Lung (tissue), 12 donors: ENCODE data around the gene VWA5B1. TPM values are rescaled to one million over a fixed set of nuclear protein-coding genes. Genes with fewer than 3 reads are reported as not detected.
A peak's percentile ranks its signal among the peaks of the same experiment; 100 is the strongest.

ENCODE experiments used
- ATAC-seq: fragments of 200-7000 bp; cut with Tn5 transposase; one replicate; pipeline ENCODE4 v1.9.1; 2020; ENCODE audit warnings: moderate number of reproducible peaks; ENCODE audit not compliant: insufficient read depth, low FRiP score
- DNase-seq, 3 donors: peaks; one replicate each; pipeline ENCODE4 v3.0.0-alpha.2; 2013 to 2017
- H3K27ac ChIP-seq, 2 donors: one replicate each; pipeline ENCODE4 v1.5.1; 2013; ENCODE audit warnings: mild to moderate bottlenecking in 2 of 2, moderate library complexity in 2 of 2, control low read depth in 1 of 2, inconsistent platforms in 1 of 2, low read depth in 1 of 2, low read length in 1 of 2
- H3K27me3 ChIP-seq, 3 donors: one replicate each; pipeline ENCODE4 v1.5.1; 2013; ENCODE audit warnings: low read length in 2 of 3; ENCODE audit not compliant: control insufficient read depth in 3 of 3, insufficient read depth in 3 of 3
- H3K36me3 ChIP-seq, 4 donors: one replicate each; pipeline ENCODE4 v1.5.1; 2013; ENCODE audit warnings: low read length in 4 of 4, mild to moderate bottlenecking in 1 of 4, moderate library complexity in 1 of 4; ENCODE audit not compliant: control insufficient read depth in 4 of 4, insufficient read depth in 4 of 4
- H3K4me1 ChIP-seq, 5 donors: one replicate each; pipeline ENCODE4 v1.5.1; 2013; ENCODE audit warnings: low read length in 5 of 5, mild to moderate bottlenecking in 2 of 5, moderate library complexity in 1 of 5; ENCODE audit not compliant: control insufficient read depth in 5 of 5, insufficient read depth in 5 of 5
- H3K4me3 ChIP-seq: one replicate; pipeline ENCODE4 v1.5.1; 2013; ENCODE audit warnings: mild to moderate bottlenecking, control low read depth, moderate library complexity
- H3K9ac ChIP-seq, 2 donors: one replicate each; pipeline ENCODE4 v1.5.1; 2013; ENCODE audit warnings: low read length in 2 of 2, control low read depth in 1 of 2; ENCODE audit not compliant: insufficient read depth in 1 of 2
- H3K9me3 ChIP-seq, 4 donors: one replicate each; pipeline ENCODE4 v1.5.1; 2013; ENCODE audit warnings: low read length in 3 of 4, mild to moderate bottlenecking in 1 of 4, moderate library complexity in 1 of 4; ENCODE audit not compliant: control insufficient read depth in 4 of 4, insufficient read depth in 3 of 4
- WGBS, 2 donors: extraction: QIAGEN DNeasy Blood & Tissue Kit; methylation state at CpG; one replicate each; pipeline ENCODE4 v1.1.7; 2013; 5-methylcytosine and 5-hydroxymethylcytosine counted together
- polyA plus RNA-seq, 2 donors: library from polyadenylated mRNA; stranded (reverse); fragments of 200-250 nt; gene quantifications; one replicate each; pipeline ENCODE4 v1.2.1, GENCODE V29; 2013
- total RNA-seq, 2 donors: library from RNA; depleted of rRNA in 1 of 2; stranded (reverse); fragments of >200 nt in 1 of 2; gene quantifications; one replicate each; pipeline ENCODE4 v1.2.1, GENCODE V29; 2014 to 2021
- TF ChIP-seq, protein P1 (sequence below): IDR thresholded peaks from 2 replicates; pipeline ENCODE4 v1.5.1; 2012; ENCODE audit warnings: mild to moderate bottlenecking; ENCODE audit errors: control extremely low read depth, extremely low read depth
- donor health status: control.
- donor health status: control.
- donor health status: Bipolar disorder and iron deficiency.
- donor health status: healthy.
- donor health status: DM: yes; HTN: yes; CAD: no.

VWA5B1 gene
- total and polyA plus RNA-seq, 4 donors = 0.02 to 0.40 (median 0.26) TPM

DNA sequence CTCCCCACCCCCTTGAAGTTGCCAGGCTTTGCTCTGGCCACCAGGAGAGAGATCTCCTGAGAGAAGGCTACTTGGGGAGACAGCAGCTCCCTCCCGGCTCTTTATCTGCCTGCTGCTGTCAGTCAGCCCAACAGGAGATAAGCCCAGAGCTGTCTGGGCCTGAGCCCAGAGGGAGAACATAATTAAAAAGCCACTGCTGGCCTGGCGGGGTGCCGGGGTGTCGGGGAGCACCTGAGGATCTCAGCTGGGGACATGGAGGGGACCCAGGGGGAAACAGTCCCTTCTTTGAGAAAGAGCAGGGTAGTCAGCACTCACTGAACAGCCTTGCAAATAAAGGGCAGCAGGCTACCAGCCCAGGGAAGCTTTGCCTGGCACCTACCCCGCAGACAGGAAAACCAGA lies 17.9 kb downstream of the VWA5B1 start:
- DNase-seq (peak; percentile 39 to 61 (median 40)), ATAC-seq (no peak)
- H3K4me3 ChIP-seq = no peak overlapping the region
- WGBS, 2 donors = 51 to 72% methylated on average over 5 of the region's 5 CpGs
- peaks cover 0 to 19% (median 0%) of the 10 kb centered on the region in 5 donors for H3K4me1 ChIP-seq
- TF ChIP-seq, protein P1, sequence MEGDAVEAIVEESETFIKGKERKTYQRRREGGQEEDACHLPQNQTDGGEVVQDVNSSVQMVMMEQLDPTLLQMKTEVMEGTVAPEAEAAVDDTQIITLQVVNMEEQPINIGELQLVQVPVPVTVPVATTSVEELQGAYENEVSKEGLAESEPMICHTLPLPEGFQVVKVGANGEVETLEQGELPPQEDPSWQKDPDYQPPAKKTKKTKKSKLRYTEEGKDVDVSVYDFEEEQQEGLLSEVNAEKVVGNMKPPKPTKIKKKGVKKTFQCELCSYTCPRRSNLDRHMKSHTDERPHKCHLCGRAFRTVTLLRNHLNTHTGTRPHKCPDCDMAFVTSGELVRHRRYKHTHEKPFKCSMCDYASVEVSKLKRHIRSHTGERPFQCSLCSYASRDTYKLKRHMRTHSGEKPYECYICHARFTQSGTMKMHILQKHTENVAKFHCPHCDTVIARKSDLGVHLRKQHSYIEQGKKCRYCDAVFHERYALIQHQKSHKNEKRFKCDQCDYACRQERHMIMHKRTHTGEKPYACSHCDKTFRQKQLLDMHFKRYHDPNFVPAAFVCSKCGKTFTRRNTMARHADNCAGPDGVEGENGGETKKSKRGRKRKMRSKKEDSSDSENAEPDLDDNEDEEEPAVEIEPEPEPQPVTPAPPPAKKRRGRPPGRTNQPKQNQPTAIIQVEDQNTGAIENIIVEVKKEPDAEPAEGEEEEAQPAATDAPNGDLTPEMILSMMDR = no peak
- H3K36me3 ChIP-seq = no peaks in the 10 kb centered on the region
- H3K9ac ChIP-seq = no peak overlapping the region
- H3K9me3 ChIP-seq = no peaks in the 10 kb centered on the region
- H3K27me3 ChIP-seq = peaks cover 0 to 6% (median 0%) of the 10 kb centered on the region in 3 donors
- no peak overlapping the region for H3K27ac ChIP-seq

DNA sequence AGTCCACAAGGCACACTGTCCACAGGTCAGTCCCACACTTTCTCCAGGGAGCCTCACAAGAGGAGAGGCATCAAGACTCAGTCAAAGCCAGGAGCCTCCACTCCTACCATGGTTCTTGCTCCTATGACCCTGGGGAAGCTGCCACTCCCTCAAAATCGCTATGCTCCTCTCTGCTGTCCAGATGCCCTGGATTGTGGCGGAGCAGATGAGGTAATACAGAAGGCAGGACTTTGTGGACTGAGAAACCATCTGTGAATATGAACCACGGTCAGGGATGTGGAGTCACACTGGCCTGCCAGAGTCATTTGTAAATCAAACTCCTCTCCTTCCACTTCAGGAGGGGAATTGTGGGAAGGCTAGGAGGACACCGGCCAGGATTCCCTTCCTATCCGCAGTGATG lies 20.6 kb downstream of the VWA5B1 start:
- ATAC-seq = no peak
- 78 to 82% methylated on average over 5 of the region's 5 CpGs for WGBS, 2 donors
- TF ChIP-seq, protein P1 = no peak
- H3K4me1 ChIP-seq = peaks cover 0 to 35% (median 0%) of the 10 kb centered on the region in 5 donors
- H3K27ac ChIP-seq = no peak overlapping the region
- H3K36me3 ChIP-seq = no peaks in the 10 kb centered on the region
- no peak for DNase-seq
- H3K4me3 ChIP-seq = no peak overlapping the region
- H3K27me3 ChIP-seq = no peaks in the 10 kb centered on the region
- no peak overlapping the region for H3K9ac ChIP-seq
- H3K9me3 ChIP-seq = no peaks in the 10 kb centered on the region

DNA sequence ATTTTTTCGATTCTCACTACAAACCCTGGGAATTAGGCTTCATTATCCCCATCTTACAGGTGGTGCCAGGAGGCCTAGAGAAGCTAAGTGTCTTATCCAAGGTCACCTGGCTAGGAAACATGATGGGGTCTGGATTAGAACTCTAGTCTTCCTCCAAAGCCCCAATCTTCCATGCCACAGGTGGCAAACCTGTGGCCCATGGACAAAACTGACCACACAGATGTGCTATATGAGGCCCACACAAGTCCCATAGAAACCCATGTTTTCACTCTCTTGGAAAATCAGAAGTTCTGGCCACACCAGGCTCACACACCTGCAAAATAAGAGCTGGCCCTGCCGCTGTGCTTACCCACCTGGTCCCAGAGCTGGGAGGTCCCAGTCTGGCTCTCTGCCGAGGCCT lies 21.6 kb downstream of the VWA5B1 start:
- H3K27ac ChIP-seq = no peak overlapping the region
- peaks cover 0 to 31% (median 0%) of the 10 kb centered on the region in 5 donors for H3K4me1 ChIP-seq
- H3K4me3 ChIP-seq = no peak overlapping the region
- ATAC-seq (no peak), DNase-seq (no peak)
- H3K9me3 ChIP-seq = no peaks in the 10 kb centered on the region
- TF ChIP-seq, protein P1 = no peak
- H3K36me3 ChIP-seq = no peaks in the 10 kb centered on the region
- WGBS, 2 donors = 94 to 95% methylated on average over 3 of the region's 3 CpGs
- no peak overlapping the region for H3K9ac ChIP-seq
- H3K27me3 ChIP-seq = no peaks in the 10 kb centered on the region

DNA sequence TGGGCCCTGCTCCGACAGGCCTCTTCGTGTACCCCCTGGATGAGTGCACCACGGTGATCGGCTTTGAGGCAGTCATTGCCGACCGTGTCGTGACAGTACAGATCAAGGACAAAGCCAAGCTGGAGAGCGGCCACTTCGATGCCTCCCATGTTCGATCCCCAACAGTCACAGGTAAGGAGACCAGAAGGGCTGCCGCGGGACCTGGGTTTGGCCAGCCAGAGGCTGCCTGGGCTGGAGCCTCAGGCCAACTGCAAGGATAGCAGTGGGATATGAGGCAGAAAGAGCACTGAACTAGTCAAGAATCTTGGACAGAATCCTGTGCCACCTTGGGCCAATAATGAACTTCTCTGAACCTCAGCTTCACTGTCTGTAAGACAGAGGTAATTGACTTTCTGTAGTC lies 22.1 kb downstream of the VWA5B1 start:
- H3K9ac ChIP-seq = no peak overlapping the region
- DNase-seq (no peak), ATAC-seq (no peak)
- H3K36me3 ChIP-seq = no peaks in the 10 kb centered on the region
- no peaks in the 10 kb centered on the region for H3K27me3 ChIP-seq
- H3K4me1 ChIP-seq = peaks cover 0 to 26% (median 0%) of the 10 kb centered on the region in 5 donors
- H3K9me3 ChIP-seq = no peaks in the 10 kb centered on the region
- TF ChIP-seq, protein P1 = no peak
- H3K27ac ChIP-seq = no peak overlapping the region
- no peak overlapping the region for H3K4me3 ChIP-seq
- 94 to 96% methylated on average over 12 of the region's 12 CpGs for WGBS, 2 donors
